PFSK-1 (cell line): Measurements from ENCODE around the gene TBX3.

Experiments
- FOXP2 ChIP-seq: optimal IDR thresholded peaks from 2 replicates; pipeline ENCODE3; 2011; ENCODE audit warnings: borderline replicate concordance, control low read depth, inconsistent platforms; ENCODE audit not compliant: insufficient read depth; ENCODE audit errors: extremely low read length, extremely low read depth
- POLR2AphosphoS5 ChIP-seq: IDR thresholded peaks from 2 replicates; pipeline ENCODE4 v1.6.1; 2012; ENCODE audit warnings: low read depth, mild to moderate bottlenecking, control low read depth, low read length, moderate library complexity
- REST ChIP-seq, 2 experiments: IDR thresholded peaks; 2 replicates each; pipeline versions ENCODE4 v1.6.1 to v1.8.0; 2011 to 2012; ENCODE audit warnings: low read depth in 2 of 2, low read length in 2 of 2, control low read depth in 1 of 2, inconsistent platforms in 1 of 2, mild to moderate bottlenecking in 1 of 2, moderate library complexity in 1 of 2; ENCODE audit not compliant: insufficient read depth in 1 of 2
- SIN3A ChIP-seq: IDR thresholded peaks from 2 replicates; pipeline ENCODE4 v1.6.1; 2012; ENCODE audit warnings: mild to moderate bottlenecking, low read length, moderate library complexity, borderline replicate concordance; ENCODE audit not compliant: insufficient read depth
- TAF1 ChIP-seq: IDR thresholded peaks from 2 replicates; pipeline ENCODE4 v1.6.1; 2012; ENCODE audit warnings: low read length, control low read depth, borderline replicate concordance; ENCODE audit not compliant: insufficient read depth

Gene TBX3

GRCh38 chr12:114668886-114669288 is 15.1 kb downstream of the TBX3 start:
- no peak for TF ChIP-seq SIN3A
- TF ChIP-seq POLR2AphosphoS5: no peak
- no peak for TF ChIP-seq REST (IDR thresholded peaks at IDR 0.05; ENCODE audit: insufficient read depth in 1 of 2, low read depth in 2 of 2, low read length in 2 of 2)
- TF ChIP-seq FOXP2: no peak
- TF ChIP-seq TAF1: no peak

GRCh38 chr12:114668151-114668885 is 15.7 kb downstream of the TBX3 start:
- TF ChIP-seq SIN3A: no peak
- TF ChIP-seq REST (IDR thresholded peaks at IDR 0.05; ENCODE audit: insufficient read depth in 1 of 2, low read depth in 2 of 2, low read length in 2 of 2): no peak

- no peak for TF ChIP-seq REST (IDR thresholded peaks at IDR 0.05; ENCODE audit: insufficient read depth in 1 of 2, low read depth in 2 of 2, low read length in 2 of 2)
- TF ChIP-seq FOXP2: no peak
- TF ChIP-seq POLR2AphosphoS5: no peak
- no peak for TF ChIP-seq SIN3A
- no peak for TF ChIP-seq TAF1
Measured at GRCh38 chr12:114667669-114668150, 16.3 kb downstream of the TBX3 start.

GRCh38 chr12:114666746-114667668 is 17.0 kb downstream of the TBX3 start:
- TF ChIP-seq REST (IDR thresholded peaks at IDR 0.05; ENCODE audit: insufficient read depth in 1 of 2, low read depth in 2 of 2, low read length in 2 of 2) (no peak), FOXP2 (no peak), POLR2AphosphoS5 (no peak), TAF1 (no peak)
